Heart left ventricle (tissue), 16 donors: ENCODE measurements around the gene SLC39A11. TPM values are rescaled to one million over a fixed set of nuclear protein-coding genes. Genes with fewer than 3 reads are reported as not detected.

ENCODE experiments used
- ATAC-seq, 4 donors: fragments of 200-7000 bp; cut with Tn5 transposase; one replicate each; pipeline ENCODE4 v1.9.1; 2020 to 2022; ENCODE audit warnings: moderate library complexity in 4 of 4, mild to moderate bottlenecking in 3 of 4, moderate number of reproducible peaks in 1 of 4
- DNase-seq, 5 donors: peaks; one replicate each; pipeline ENCODE4 v3.0.0-alpha.2; 2020
- H3K27ac ChIP-seq, 12 donors: fragments of 200-600 bp; sonication (generic) in 4 of 12; one replicate each; pipeline versions ENCODE4 v1.5.0 to v1.8.0; 2016 to 2022; ENCODE audit warnings: mild to moderate bottlenecking in 2 of 12
- H3K27me3 ChIP-seq, 9 donors: fragments of 200-600 bp; sonication (generic) in 2 of 9; one replicate each; pipeline versions ENCODE4 v1.5.1 to v1.8.0; 2016 to 2022; ENCODE audit warnings: mild to moderate bottlenecking in 3 of 9
- H3K36me3 ChIP-seq, 9 donors: fragments of 200-600 bp; sonication (generic) in 2 of 9; one replicate each; pipeline versions ENCODE4 v1.5.0 to v1.8.0; 2018 to 2022; ENCODE audit warnings: mild to moderate bottlenecking in 2 of 9
- H3K4me1 ChIP-seq, 12 donors: fragments of 200-600 bp; sonication (generic) in 4 of 12; one replicate each; pipeline versions ENCODE4 v1.5.0 to v1.8.0; 2016 to 2022; ENCODE audit warnings: mild to moderate bottlenecking in 3 of 12
- H3K4me3 ChIP-seq, 12 donors: fragments of 200-600 bp; sonication (generic) in 4 of 12; one replicate each; pipeline versions ENCODE4 v1.5.0 to v1.8.0; 2017 to 2022; ENCODE audit warnings: mild to moderate bottlenecking in 9 of 12, moderate library complexity in 4 of 12
- H3K9me3 ChIP-seq, 12 donors: fragments of 200-600 bp; sonication (generic) in 4 of 12; one replicate each; pipeline versions ENCODE4 v1.5.0 to v1.8.0; 2016 to 2022; ENCODE audit warnings: mild to moderate bottlenecking in 1 of 12
- CTCF ChIP-seq, 12 donors: fragments of 200-600 bp; sonication (generic) in 4 of 12; IDR thresholded peaks; one replicate each; pipeline versions ENCODE4 v1.5.0 to v1.8.0; 2018 to 2022; ENCODE audit warnings: antibody characterized with exemption in 12 of 12, mild to moderate bottlenecking in 5 of 12
- POLR2A ChIP-seq, 2 donors: fragments of 450-650 bp; IDR thresholded peaks; one replicate each; pipeline ENCODE4 v1.6.1; 2017; ENCODE audit warnings: antibody characterized with exemption in 2 of 2, mild to moderate bottlenecking in 2 of 2, moderate library complexity in 2 of 2
- WGBS, 4 donors: extraction: QIAGEN DNeasy Blood & Tissue Kit in 2 of 4; methylation state at CpG; one replicate each; pipeline versions ENCODE4 v1.1.5 to v1.1.7; 2013 to 2018; 5-methylcytosine and 5-hydroxymethylcytosine counted together
- intact Hi-C, 10 donors: fragments of 100-400 bp; cut with DNase I; formaldehyde crosslinking; loops; one replicate each; pipeline versions ENCODE4 v1.11.1 to v1.14.2; 2022
- polyA plus RNA-seq, 2 donors: library from polyadenylated mRNA; stranded (reverse); fragments of 200-250 nt; gene quantifications; one replicate each; pipeline ENCODE4 v1.2.3, GENCODE V29; 2013
- total RNA-seq, 9 donors: library from RNA; depleted of rRNA in 2 of 9; stranded (reverse); fragments of >200 nt in 2 of 9; fragmentation: NEBNext Ultra II Directional in 3 of 9; extraction: Animal tissue kit (Norgen Biotek cat#: 25700) in 3 of 9; gene quantifications; one replicate each; pipeline versions ENCODE4 v1.1.0 to v1.2.4, GENCODE V29; 2016 to 2023
- donor health status: ischemic (EF 13 %, LVEDD 7.1; RV severe dilation, severe dysfunction).
- donor health status: healthy with polysubstance abuse.
- donor health status: DM: no; HTN: yes; CAD: no.
- donor health status: DM: no; HTN: no; CAD: no.
- donor health status: ischemic (EF 25% LVEDD 6.9; RV normal size, moderate dysfunction).
- donor health status: ischemic (EF 25% LVEDD 5.7; RV mildly dilated, moderate dysfunction).
- donor health status: healthy.
- donor health status: DM: yes; HTN: yes; CAD: no.
- donor health status: ischemic (EF 35%, LVEDD 5.7; RV mildly dilated, moderate dysfunction).
- donor health status: nonischemic (EF 11% LVEDD 7.7; RV severe dilation, severe dysfunction).
- donor health status: DM: yes; HTN: yes; CAD: no.
- donor health status: PGD.
- donor health status: ischemic (EF 29% LVEDD 5.4; RV normal size, mild dysfunction).
- donor health status: nonischemic (EF 23%, LVEDD 6.1; RV moderate dilation, normal function).

SLC39A11 gene
- total and polyA plus RNA-seq, 11 donors: 2.5 to 23.3 (median 8.4) TPM

- Histone ChIP-seq H3K36me3 (no peaks in the 10 kb centered on the region), H3K9me3 (peaks cover 0 to 13% (median 0%) of the 10 kb centered on the region in 12 donors), H3K4me1 (no peaks in the 10 kb centered on the region), H3K4me3 (no peak overlapping the region), H3K27ac (no peak overlapping the region), H3K27me3 (no peaks in the 10 kb centered on the region)
- intact Hi-C loops: no loop called here
- 96 to 99% (median 98%) methylated on average over 3 of the region's 3 CpGs for WGBS, 4 donors
- ATAC-seq (no peak), DNase-seq (no peak)
- TF ChIP-seq POLR2A (IDR thresholded peaks at IDR 0.05) (no peak), CTCF (IDR thresholded peaks at IDR 0.05) (no peak)
These were observed 336.2 kb downstream of the SLC39A11 start for GRCh38 chr17:72756256-72756655.

GRCh38 chr17:72754513-72754912 lies 338.0 kb downstream of the SLC39A11 start:
- ATAC-seq: no peak
- H3K4me3 ChIP-seq: no peak overlapping the region
- intact Hi-C loops: no loop called here
- no peaks in the 10 kb centered on the region for H3K36me3 ChIP-seq
- H3K9me3 ChIP-seq: peaks cover 0 to 13% (median 0%) of the 10 kb centered on the region in 12 donors
- 76 to 84% (median 79%) methylated on average over 6 of the region's 6 CpGs for WGBS, 4 donors
- no peak for TF ChIP-seq CTCF (IDR thresholded peaks at IDR 0.05)
- no peak for TF ChIP-seq POLR2A (IDR thresholded peaks at IDR 0.05)
- DNase-seq: no peak
- no peak overlapping the region for H3K27ac ChIP-seq
- no peaks in the 10 kb centered on the region for H3K4me1 ChIP-seq
- no peaks in the 10 kb centered on the region for H3K27me3 ChIP-seq

GRCh38 chr17:72751746-72752145 lies 340.7 kb downstream of the SLC39A11 start:
- Histone ChIP-seq H3K9me3 (peaks cover 0 to 8% (median 0%) of the 10 kb centered on the region in 12 donors), H3K4me3 (no peak overlapping the region), H3K36me3 (no peaks in the 10 kb centered on the region), H3K27ac (no peak overlapping the region), H3K4me1 (peaks cover 0 to 8% (median 0%) of the 10 kb centered on the region in 12 donors), H3K27me3 (no peaks in the 10 kb centered on the region)
- intact Hi-C loops: no loop called here
- 78 to 81% (median 79%) methylated on average over 5 of the region's 5 CpGs for WGBS, 4 donors
- ATAC-seq (no peak), DNase-seq (no peak)
- TF ChIP-seq CTCF (IDR thresholded peaks at IDR 0.05) (no peak), POLR2A (IDR thresholded peaks at IDR 0.05) (no peak)

- H3K4me3 ChIP-seq: no peak overlapping the region
- no peaks in the 10 kb centered on the region for H3K9me3 ChIP-seq
- TF ChIP-seq POLR2A (IDR thresholded peaks at IDR 0.05): no peak
- TF ChIP-seq CTCF (IDR thresholded peaks at IDR 0.05): no peak
- WGBS, 4 donors: 87 to 90% (median 88%) methylated on average over 6 of the region's 6 CpGs
- DNase-seq: no peak
- no peaks in the 10 kb centered on the region for H3K27me3 ChIP-seq
- ATAC-seq: no peak
- no peak overlapping the region for H3K27ac ChIP-seq
- intact Hi-C loops: loop anchor here in 1 of 10 donors (10.0 kb wide), 1 partner anchor 636 kb away; no protein-coding TSS in a partner anchor
- H3K4me1 ChIP-seq: peaks cover 0 to 8% (median 0%) of the 10 kb centered on the region in 12 donors
- no peaks in the 10 kb centered on the region for H3K36me3 ChIP-seq
These were observed 343.3 kb downstream of the SLC39A11 start for GRCh38 chr17:72749119-72749572.
